GM12875 (cell line): ENCODE results near the gene GSTM2.

Source experiments
- H3K4me3 ChIP-seq: one replicate; pipeline ENCODE4 v1.5.1; 2011; ENCODE audit warnings: low read depth, low read length, control low read depth
- CTCF ChIP-seq: IDR thresholded peaks from 2 replicates; pipeline ENCODE4 v1.5.1; 2011; ENCODE audit warnings: low read depth, mild to moderate bottlenecking, control low read depth, inconsistent platforms, low read length, moderate library complexity, borderline replicate concordance; ENCODE audit not compliant: insufficient read depth

GSTM2 gene

GRCh38 chr1:109716570-109717090 is 48.8 kb downstream of the GSTM2 start:
- TF ChIP-seq CTCF, result no peak
- H3K4me3 ChIP-seq, result no peak overlapping the region

GRCh38 chr1:109717729-109718128 is 49.9 kb downstream of the GSTM2 start:
- TF ChIP-seq CTCF, result no peak

GRCh38 chr1:109718495-109718894 is 50.6 kb downstream of the GSTM2 start:
- H3K4me3 ChIP-seq, result no peak overlapping the region
- no peak for TF ChIP-seq CTCF

More at GRCh38 chr1:109717729-109718128, 49.9 kb downstream of the GSTM2 start:
- H3K4me3 ChIP-seq, result no peak overlapping the region

GRCh38 chr1:109719337-109719837 is 51.5 kb downstream of the GSTM2 start:
- no peak overlapping the region for H3K4me3 ChIP-seq
- TF ChIP-seq CTCF, result no peak

- no peak for TF ChIP-seq CTCF
- H3K4me3 ChIP-seq, result no peak overlapping the region
Measured at GRCh38 chr1:109721042-109721441, 53.2 kb downstream of the GSTM2 start.

- no peak for TF ChIP-seq CTCF
Measured at GRCh38 chr1:109721971-109722370, 54.1 kb downstream of the GSTM2 start.

GRCh38 chr1:109722908-109723691 is 55.2 kb downstream of the GSTM2 start:
- no peak for TF ChIP-seq CTCF
- H3K4me3 ChIP-seq, result no peak overlapping the region

More at GRCh38 chr1:109721971-109722370, 54.1 kb downstream of the GSTM2 start:
- H3K4me3 ChIP-seq, result no peak overlapping the region
